ENCODE measurements around the gene FOXO1.

The FOXO1 gene

GRCh38 chr13:40604135-40604534 is 62.3 kb downstream of the FOXO1 start:
- no peak for DNase-seq

DNA sequence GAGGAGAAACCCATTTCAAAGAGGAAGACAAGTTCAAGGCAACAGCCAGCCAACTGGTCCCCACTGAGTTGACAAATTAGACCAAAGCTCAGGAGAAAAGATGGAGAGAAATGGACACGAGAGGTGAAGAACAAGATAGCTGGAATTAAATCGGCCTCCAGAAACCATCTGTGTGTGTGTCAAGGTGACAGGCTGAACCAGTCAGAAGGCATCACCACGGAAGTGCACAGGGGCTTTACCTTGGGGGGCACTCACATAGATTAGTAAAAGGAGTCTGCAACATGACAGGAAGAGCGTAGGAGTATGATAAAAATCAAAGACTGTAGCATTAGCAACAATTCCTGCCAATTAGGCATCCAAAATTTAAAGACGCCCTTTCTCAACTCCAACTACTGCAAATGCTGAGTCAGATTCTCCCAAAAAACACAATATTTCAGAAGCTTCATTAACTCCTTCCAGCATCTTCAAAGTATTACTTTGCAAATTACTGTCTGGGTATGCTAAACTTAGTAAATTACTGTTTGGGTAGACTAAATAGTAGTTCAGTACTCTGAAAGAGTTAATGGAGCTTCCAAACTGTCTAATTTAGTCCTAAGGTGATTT is 66.2 kb downstream of the FOXO1 start:
- DNase-seq, result no peak

DNA sequence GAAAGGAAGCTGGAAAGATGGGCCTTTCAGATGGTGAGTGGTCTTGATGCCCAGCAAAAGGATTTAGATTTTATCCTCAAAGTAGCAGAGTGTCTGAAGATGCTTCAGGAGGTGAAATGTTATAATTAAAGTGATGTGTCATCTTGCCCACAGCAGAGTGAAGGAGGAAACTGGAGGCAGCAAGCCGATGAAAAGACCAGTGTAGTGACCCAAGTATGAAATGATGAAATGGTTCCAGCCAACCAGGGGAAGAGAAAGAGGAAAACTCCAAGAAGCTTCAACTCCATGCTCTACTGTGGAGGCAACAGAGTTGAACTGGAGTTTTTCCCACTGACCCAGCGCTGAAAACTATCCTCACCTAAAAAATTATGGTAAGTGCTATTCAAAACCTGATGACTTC is 66.7 kb downstream of the FOXO1 start:
- DNase-seq, result no peak

DNA sequence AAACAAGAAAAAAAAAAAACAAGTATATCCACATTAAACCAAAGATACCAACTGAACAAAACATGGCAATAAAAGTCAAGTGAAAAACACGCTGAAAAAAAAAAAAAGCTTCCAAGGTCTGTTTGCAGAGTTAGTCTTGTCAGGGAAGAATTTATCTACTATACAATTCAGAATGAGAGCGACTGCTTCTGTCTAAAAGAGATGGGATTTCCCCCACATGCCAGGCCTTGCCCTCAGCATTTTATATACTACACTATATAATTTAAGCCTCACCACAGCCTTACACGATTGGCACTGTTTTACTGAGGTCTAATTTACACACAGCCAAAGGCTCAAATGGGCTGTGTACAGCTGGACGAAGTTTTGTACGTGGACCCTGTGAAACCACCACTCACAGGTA is 67.3 kb downstream of the FOXO1 start:
- no peak for DNase-seq

- DNase-seq, result no peak
Observed at GRCh38 chr13:40598569-40598968, 67.9 kb downstream of the FOXO1 start.

GRCh38 chr13:40597735-40598365 is 68.6 kb downstream of the FOXO1 start:
- no peak for DNase-seq

GRCh38 chr13:40596484-40596883 is 70.0 kb downstream of the FOXO1 start:
- DNase-seq, result no peak

- DNase-seq, result no peak
Observed at GRCh38 chr13:40595693-40596092, 70.7 kb downstream of the FOXO1 start.

GRCh38 chr13:40592035-40592434 is 74.4 kb downstream of the FOXO1 start:
- DNase-seq, result no peak

DNA sequence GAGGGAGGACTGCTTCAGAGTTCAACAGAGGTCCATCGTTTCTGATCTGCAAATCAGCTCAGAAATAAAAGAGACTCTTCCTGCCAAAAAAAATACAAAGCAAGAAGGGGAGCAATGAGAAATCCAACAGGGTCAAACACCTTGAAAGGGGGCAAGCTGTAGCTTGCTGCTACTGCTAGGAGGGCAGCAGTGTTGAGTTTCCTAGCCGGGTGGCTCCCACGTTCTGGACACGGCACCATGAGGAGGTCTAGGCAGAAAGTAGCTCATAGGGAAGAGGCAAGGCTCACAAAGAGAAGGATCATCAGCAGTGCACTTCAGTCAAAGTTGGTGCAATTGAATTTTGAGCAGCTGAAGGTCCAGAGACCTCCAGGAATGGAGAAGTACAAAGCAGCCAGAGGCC is 75.3 kb downstream of the FOXO1 start:
- DNase-seq, result no peak

DNA sequence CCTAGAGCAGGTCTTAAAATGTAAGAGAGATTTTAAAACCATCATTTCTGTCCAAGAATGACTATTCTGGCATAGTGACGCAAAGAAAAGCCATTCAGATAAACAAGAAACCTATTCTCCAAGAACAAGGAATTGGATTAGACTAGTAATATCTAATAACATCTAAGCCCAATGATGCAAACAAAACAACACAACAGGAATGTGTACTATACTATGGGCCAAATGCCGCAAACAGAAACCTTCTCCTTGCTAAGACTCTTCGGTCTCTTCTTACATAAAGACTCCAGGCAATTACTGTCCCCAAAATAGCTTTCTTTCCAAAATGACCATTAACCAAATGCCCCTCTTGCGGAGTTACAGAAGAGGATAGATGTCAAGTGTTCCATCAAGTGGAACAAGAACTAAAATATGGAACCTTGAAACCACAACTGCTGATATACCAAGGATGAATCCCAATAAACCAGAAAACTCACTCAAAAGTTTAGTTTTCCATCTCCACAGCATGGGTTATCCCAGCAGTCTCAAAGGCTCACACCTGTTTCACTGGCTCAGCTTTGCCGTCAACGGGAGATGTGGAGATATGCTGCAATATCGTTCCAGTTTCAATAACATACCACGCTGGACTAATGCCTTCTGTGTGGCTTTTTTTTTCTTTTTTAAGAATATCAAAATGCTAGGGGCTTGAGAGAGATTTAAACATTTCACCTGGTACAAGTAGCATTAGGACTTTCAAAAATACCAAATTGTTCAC is 76.2 kb downstream of the FOXO1 start:
- no peak for DNase-seq

DNA sequence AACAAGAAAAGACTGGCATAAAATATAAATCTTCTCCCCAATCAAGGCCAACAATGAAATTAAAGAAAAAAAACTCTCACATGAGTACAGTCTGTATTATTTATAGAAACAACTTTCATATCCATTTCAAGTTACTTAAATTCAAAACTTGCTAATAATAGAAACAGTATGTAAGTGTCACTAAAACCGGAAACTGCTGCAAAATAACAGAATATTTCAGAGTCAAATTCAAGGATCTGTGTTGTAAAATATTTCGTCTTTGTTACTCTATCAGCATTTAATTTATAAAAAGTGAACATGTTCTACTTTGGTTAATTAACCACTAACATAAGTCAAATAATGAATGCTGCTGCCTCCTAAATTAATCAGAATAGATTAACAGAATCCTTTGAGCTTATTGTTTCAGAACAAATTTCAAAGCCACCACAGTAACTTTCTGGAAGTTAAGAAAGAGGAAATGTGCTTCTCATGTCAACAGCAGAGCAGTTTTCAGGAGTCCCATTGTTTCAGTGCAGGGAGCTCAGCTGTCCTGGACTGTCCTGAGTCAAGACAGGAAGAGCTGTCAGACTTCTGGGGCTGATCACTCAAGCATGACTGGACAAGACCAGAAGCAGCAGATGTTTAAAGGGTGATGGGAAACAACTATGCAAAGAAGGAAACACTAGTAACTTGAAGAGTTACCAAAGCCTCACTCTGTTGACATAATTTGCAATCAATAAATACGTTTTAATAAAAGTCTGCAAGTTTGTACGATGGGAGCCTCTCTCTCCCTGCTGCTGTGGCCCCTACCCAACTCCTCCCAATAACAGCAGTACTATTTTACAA is 76.9 kb downstream of the FOXO1 start:
- DNase-seq, result no peak

GRCh38 chr13:40588101-40588500 is 78.3 kb downstream of the FOXO1 start:
- no peak for DNase-seq

DNA sequence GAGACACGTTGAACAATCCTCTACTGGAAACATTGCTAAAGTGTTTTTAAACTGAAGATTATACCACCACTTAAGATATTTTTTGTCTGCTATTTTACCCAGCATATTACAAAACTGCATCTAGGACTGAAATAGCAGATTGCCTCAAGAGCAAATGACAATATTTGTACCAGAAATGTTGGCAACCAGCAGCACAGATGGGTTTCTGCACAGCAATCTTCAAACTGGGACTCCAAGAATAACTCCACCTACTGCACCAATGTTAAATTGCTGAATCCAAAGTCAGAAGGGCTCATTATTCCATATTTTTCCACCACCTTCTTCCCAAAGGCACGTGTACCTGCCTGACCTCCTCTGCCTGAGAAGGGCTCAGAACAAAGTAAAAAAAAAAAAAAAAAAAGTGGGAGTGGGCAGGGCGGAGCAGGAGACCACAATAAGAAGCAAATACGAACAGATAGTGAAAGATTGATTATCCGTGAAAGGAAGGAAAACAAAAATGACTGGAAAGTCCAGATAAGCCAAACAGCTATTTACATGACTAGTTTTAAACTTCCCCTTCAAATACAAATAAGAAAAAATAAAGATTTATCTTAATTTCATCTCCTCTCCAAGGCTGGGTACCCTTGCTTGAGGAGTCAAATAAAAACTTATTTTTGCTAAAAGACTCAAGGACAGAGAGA is 79.4 kb downstream of the FOXO1 start:
- no peak for DNase-seq

- no peak for DNase-seq
Observed at GRCh38 chr13:40585911-40586471, 80.5 kb downstream of the FOXO1 start.

- no peak for DNase-seq
Observed at GRCh38 chr13:40583738-40584137, 82.7 kb downstream of the FOXO1 start.

- no peak for DNase-seq
Observed at GRCh38 chr13:40582531-40582930, 83.9 kb downstream of the FOXO1 start.

GRCh38 chr13:40581277-40581579 is 85.2 kb downstream of the FOXO1 start:
- DNase-seq, result no peak

DNA sequence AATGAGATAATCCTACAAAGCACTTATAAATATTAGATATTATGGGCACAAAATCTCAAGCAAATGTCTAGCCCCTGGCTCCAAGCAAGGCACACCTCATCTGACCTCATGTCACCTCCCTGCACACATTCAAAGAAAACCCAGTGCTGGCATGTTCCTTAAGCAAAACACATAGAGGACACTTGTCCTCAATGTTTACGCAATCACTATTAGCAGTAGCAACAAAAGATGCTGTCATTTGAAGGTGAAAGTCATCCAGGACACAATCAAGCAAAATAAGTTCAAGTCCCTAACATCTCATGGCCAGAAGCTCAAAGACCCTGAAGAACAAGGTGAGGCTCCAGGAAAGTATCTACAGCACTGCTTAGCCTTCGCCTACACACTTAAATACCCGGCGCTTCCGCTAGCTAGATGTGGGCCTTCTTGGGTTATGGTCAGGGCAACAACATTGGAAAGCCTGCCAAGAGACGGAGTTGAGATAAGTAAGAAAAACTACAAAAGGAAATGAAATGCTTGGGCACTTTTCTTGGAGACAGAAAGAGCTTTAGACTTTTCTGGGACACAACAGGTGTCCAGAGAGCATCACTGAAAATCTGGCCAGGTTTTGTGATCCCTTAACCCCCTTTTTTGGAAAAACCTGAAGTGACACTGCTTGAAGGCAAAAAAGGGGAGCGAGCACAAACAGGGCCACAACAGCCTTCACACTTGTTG is 85.7 kb downstream of the FOXO1 start:
- DNase-seq, result no peak

DNA sequence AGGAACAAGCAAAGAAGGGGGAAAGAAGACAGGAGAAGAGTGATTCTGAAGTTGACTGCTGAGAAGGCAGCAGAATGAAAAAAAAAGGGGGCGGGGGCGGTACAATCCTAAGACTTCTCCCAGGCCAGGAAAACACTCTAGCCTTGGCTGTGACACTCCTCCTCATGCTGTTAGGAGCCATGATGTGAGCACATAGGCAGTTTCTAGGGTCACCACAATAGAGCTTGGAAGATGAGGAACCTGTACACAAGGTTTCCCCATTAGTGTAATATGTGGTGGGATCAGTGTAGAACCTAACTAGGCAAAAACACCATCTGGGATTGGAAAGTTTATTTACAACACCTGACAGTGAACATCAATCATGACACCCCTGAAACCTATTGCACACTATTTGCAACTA is 86.9 kb downstream of the FOXO1 start:
- no peak for DNase-seq

DNA sequence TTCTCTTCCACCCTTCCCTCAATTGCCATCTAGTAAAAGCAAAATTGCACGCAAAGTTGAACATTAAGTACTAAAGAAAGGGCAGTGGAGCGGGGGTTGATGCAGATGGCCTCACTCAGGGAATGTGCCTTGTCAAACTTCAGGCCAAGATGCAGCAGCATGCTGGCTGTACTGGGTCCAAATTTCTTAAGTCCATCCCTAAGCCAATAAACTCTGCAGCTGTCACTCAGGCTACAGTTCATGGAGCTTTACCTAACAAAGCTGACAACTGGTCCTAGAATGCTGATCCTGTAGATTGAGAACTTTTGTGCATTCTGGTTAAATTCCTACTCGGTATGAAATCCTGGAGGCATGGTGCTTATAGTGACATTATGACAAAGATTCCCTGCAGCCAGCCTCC is 88.4 kb downstream of the FOXO1 start:
- DNase-seq, result no peak

DNA sequence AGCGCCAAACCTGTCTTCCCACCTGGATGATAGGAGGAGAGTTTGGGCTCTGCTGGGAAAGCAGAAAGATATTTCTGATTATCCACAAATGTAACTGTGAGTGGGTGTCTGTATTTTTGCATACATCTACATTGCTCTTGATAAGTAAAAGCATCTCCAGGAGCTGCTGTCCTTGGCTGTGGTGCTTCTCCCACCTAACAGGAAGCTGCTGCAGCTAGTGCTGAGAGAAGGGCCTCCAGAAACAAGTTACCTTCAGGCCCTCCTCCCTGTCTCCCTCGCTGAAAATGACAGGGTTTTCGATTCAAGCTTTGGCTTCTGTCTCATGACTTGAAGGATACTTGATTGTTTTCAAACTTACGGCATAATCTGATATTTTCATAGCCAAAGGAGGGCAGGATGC is 90.1 kb downstream of the FOXO1 start:
- no peak for DNase-seq
